Ishikawa (cell line): ENCODE results near the gene EFNA5.

Experiments
- CEBPB ChIP-seq: IDR thresholded peaks from 2 replicates; pipeline ENCODE4 v1.6.1; 2012
- CREB1 ChIP-seq: IDR thresholded peaks from 2 replicates; pipeline ENCODE4 v1.6.1; 2012; ENCODE audit warnings: low read depth
- EGR1 ChIP-seq: IDR thresholded peaks from 2 replicates; pipeline ENCODE4 v1.6.1; 2012
- EP300 ChIP-seq: IDR thresholded peaks from 2 replicates; pipeline ENCODE4 v1.6.1; 2012; ENCODE audit warnings: borderline replicate concordance
- FOXM1 ChIP-seq: IDR thresholded peaks from 2 replicates; pipeline ENCODE4 v1.6.1; 2012; ENCODE audit warnings: low read depth, borderline replicate concordance
- MAX ChIP-seq: IDR thresholded peaks from 2 replicates; pipeline ENCODE4 v1.6.1; 2012
- NFIC ChIP-seq: IDR thresholded peaks from 2 replicates; pipeline ENCODE4 v1.6.1; 2012
- RAD21 ChIP-seq: IDR thresholded peaks from 2 replicates; pipeline ENCODE4 v1.6.1; 2012; ENCODE audit warnings: low read depth
- REST ChIP-seq: IDR thresholded peaks from 2 replicates; pipeline ENCODE4 v1.6.1; 2012; ENCODE audit warnings: low read depth, mild to moderate bottlenecking
- TAF1 ChIP-seq: IDR thresholded peaks from 2 replicates; pipeline ENCODE4 v1.6.1; 2012; ENCODE audit warnings: low read depth, mild to moderate bottlenecking
- TCF12 ChIP-seq: IDR thresholded peaks from 2 replicates; pipeline ENCODE4 v1.6.1; 2012; ENCODE audit warnings: low read depth
- TEAD4 ChIP-seq: IDR thresholded peaks from 2 replicates; pipeline ENCODE4 v1.6.1; 2012
- USF1 ChIP-seq: IDR thresholded peaks from 2 replicates; pipeline ENCODE4 v1.6.1; 2012
- YY1 ChIP-seq: IDR thresholded peaks from 2 replicates; pipeline ENCODE4 v1.6.1; 2012; ENCODE audit warnings: low read depth
- ZBTB7A ChIP-seq: IDR thresholded peaks from 2 replicates; pipeline ENCODE4 v1.6.1; 2012; ENCODE audit warnings: low read depth

The EFNA5 gene

GRCh38 chr5:107380654-107381053, 290.1 kb downstream of the EFNA5 start:
- no peak for TF ChIP-seq FOXM1
- no peak for TF ChIP-seq NFIC
- no peak for TF ChIP-seq ZBTB7A
- TF ChIP-seq YY1 = no peak
- TF ChIP-seq USF1 = no peak
- no peak for TF ChIP-seq RAD21
- no peak for TF ChIP-seq MAX
- TF ChIP-seq TAF1 = no peak
- no peak for TF ChIP-seq TEAD4
- TF ChIP-seq CREB1 = no peak
- TF ChIP-seq TCF12 = no peak
- TF ChIP-seq REST = no peak
- TF ChIP-seq EGR1 = no peak

- TF ChIP-seq CEBPB = no peak
- no peak for TF ChIP-seq EP300
- TF ChIP-seq REST = no peak
- TF ChIP-seq TCF12 = no peak
- TF ChIP-seq ZBTB7A = no peak
- no peak for TF ChIP-seq FOXM1
- TF ChIP-seq NFIC = no peak
- no peak for TF ChIP-seq RAD21
- no peak for TF ChIP-seq CREB1
- no peak for TF ChIP-seq USF1
Measured at GRCh38 chr5:107378218-107378899, 292.4 kb downstream of the EFNA5 start.

GRCh38 chr5:107377277-107377609, 293.5 kb downstream of the EFNA5 start:
- no peak for TF ChIP-seq MAX
- no peak for TF ChIP-seq USF1
- TF ChIP-seq EGR1 = no peak
- TF ChIP-seq CEBPB = no peak
- no peak for TF ChIP-seq ZBTB7A
- TF ChIP-seq YY1 = no peak
- no peak for TF ChIP-seq RAD21
- no peak for TF ChIP-seq EP300
- TF ChIP-seq CREB1 = no peak
- no peak for TF ChIP-seq TAF1
- TF ChIP-seq TCF12 = no peak

GRCh38 chr5:107376546-107377276, 294.0 kb downstream of the EFNA5 start:
- TF ChIP-seq CEBPB (no peak), CREB1 (no peak), YY1 (no peak), TEAD4 (no peak), EP300 (no peak), NFIC (no peak), TAF1 (no peak), TCF12 (no peak), FOXM1 (no peak), USF1 (no peak), REST (no peak), ZBTB7A (no peak), EGR1 (no peak), RAD21 (no peak), MAX (no peak)
